HG02571 (cell line): Measurements from ENCODE around the gene TAF8.

Source experiments
- ATAC-seq: cut with Tn5 transposase; IDR thresholded peaks from one replicate; pipeline ENCODE4 v1.9.1; 2021; ENCODE audit warnings: mild to moderate bottlenecking, moderate library complexity; ENCODE audit not compliant: unreplicated experiment

Gene TAF8

DNA sequence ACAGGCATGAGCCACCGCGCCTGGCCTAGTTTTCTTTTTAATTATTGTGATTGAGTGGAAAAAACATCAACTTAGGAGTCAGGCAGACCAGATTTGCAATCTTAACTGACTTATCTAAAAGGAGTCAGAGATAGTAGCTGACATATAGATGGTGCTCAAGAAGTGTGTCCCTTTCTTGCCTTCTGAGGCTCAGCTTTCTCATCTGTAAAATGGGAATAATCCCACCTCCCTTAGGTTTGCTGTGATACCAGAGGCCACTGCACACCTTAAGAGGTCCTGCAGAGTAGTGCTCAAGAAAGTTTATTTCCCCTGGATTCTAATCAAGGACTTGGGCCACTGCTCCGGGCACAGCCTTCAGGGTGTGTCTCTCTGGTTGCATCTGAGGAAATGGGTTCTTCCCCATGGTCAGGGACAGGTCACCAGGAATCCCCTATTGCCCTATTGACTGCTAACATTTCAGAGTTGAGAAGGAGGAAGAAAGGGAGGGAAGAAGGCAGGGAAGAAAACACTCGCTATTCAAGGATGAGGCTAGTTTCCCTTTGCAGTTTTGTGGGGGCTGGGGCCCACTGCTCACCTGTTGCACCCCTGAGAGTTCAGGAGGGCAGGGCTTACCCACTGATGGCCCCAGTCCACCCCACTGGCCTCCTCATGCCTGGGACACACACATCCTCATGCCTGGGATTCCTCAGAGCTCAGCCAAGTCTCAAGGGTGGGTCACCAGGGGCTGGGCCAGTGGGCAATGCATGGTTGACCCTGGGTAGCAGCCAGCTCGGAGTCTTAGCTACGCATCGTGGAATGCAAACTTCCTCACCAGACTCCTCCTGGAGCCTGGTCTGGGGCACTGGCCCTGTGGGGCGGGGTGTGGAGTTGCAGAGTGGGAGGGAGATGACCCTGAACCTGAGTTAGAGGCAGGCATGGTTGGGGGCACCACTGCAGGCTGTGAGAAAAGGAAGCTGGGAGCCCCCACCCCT, 70.9 kb downstream of the TAF8 start:
- no peak for ATAC-seq

- no peak for ATAC-seq
Measured at GRCh38 chr6:42123379-42124103, 73.2 kb downstream of the TAF8 start.

DNA sequence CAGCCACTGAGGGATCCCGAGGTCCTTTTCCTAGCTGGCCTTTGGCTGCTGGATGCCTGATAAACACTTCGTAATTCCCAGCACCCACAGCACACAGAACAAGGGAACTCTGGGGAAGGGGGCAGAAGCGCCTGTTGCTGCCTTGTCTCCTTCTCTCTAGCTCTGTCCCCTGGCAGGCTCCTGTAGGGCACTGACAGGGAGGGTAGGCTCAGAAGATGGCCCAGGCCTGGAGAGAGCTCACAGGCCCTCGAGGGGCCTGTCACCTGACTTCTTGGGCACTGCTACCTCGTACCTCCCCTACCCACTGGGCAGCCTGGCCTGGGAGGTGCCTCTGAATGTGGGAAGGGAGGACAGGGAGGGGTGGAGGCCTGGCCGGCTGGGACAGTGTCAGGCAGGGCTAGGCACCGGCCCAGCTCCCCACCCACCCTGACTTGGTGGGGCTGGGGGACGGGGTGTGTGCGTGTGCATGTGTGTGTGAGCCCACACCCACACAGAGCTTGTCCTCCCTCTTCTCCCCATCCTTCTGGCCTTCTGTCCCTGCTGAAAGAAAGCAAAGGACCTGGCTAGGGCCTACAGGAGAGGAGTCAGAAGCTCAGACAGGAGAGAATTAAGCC, 74.0 kb downstream of the TAF8 start:
- ATAC-seq: no peak

DNA sequence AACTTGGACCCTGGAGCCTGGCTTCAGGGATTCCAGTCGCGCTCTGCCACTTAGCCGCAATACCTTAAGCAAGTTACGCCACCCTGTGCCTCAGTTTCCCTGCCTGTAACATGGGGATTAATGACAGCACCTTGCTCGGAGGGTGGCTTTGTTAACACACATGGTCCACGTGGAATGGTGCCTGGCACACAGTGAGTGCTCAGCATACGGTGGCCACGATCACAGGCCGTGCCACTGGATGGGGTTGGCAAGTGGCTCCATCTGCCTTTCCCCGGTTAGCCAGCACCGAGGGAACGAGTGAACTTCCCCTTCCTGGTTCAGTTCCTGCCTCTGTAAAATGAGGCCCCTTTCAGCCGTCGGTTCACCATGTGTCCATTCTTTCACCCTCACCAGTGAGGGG, 74.9 kb downstream of the TAF8 start:
- no peak for ATAC-seq

GRCh38 chr6:42125663-42126062, 75.3 kb downstream of the TAF8 start:
- no peak for ATAC-seq

- ATAC-seq: no peak
Measured at GRCh38 chr6:42128460-42129359, 78.4 kb downstream of the TAF8 start.

GRCh38 chr6:42129360-42129676, 79.0 kb downstream of the TAF8 start:
- no peak for ATAC-seq

DNA sequence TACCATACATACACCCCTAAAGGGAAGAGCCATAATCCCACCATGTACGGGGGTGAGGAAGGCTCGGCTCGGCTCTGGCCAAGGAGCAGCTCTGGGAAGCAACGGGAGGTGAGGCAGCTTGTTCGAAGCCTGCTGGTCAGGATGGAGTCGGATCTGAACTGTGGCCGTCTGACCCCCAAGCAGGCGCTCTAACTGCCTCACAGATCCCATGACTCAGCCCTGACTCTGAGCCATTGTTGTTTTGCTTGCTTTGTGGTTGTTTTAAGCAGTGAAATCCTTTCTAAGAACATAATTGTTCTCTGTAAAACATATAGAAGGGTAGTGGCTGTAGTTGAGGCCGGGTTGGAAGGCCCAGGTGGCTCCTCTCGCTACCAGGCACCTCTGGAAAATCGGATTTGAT, 81.2 kb downstream of the TAF8 start:
- ATAC-seq: no peak

DNA sequence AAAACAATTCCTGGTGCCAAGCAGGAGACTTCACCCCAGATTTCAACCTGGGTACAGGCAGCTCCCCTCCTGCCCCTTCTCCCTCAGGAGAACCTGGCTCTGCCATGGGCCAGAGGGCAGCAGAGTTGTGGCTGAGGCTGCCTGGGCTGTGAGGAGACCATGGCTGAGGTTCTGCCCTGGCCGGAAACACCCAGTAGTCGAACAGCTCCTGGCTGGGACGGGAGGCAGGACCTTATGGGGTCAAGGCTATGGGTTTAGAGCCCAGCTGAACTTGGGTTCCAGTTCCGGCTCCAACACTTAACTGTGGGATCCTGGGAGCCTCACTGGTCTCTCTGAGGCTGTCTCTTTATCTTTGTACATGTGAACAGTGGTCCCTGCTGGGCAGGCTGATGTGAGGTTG, 83.6 kb downstream of the TAF8 start:
- ATAC-seq: no peak

- no peak for ATAC-seq
Measured at GRCh38 chr6:42135161-42135560, 84.8 kb downstream of the TAF8 start.

DNA sequence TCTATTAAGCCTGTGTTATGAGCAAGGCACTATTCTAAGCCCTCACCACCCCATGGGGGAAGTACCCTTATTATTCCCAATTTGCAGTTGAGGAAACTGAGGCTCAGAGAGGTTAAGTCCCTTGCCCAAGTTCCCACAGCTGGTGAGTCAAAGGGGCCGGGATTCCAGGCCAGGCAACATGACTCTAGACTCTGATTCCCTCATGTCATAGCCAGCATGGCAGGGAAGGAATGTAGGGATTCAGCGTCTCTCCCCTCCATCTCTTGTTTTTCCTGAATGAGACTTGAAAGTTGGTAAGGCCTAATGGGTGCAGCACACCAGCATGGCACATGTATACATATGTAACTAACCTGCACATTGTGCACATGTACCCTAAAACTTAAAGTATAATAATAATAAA, 85.4 kb downstream of the TAF8 start:
- no peak for ATAC-seq

DNA sequence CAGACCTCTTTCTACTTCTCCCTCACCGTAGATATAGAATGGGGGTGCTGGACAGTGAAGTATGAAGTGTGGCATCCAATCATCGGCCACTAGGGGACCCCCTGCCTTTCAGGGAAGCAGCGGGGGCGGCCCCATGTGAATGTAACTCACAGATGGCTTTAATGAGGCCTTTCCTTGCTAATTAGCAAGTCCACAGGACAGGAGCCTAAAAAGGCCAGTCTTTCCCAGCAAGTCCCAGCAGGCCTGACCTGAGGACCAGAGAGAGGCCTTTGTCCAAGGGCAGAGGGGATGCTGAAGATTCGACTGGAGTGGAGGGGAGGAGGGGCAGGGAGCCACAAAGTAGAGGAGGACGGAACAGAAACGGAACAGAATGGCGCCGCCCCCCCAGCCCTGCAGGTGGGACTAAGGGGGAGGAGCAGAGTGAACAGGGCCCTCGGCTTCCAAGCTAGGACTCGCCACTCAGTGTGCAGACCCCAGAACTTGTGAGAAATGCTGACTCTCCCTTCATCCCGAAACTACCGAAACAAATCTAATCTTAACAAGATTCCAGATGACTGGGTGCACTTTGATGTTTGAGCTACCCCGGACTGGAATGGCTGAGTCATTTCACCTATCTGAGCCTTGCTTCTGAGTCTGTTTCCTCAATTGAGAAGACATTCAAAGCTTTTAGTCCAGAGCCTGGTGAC, 86.3 kb downstream of the TAF8 start:
- no peak for ATAC-seq
